H1 (cell line): ENCODE data around the gene CTCF. TPM values are rescaled to one million over a fixed set of nuclear protein-coding genes. Genes with fewer than 3 reads are reported as not detected.

Experiments
- CTCF ChIA-PET: fragments of 300-600 bp; sonication (Branson Sonifier 250); formaldehyde crosslinking; loops from one replicate; lab custom pipeline; 2021; ENCODE audit not compliant: partially characterized antibody; lab: Charles Lee
- POLR2A ChIA-PET: fragments of 300-600 bp; sonication (Branson Sonifier 250); formaldehyde crosslinking; loops from one replicate; lab custom pipeline; 2021; ENCODE audit warnings: inconsistent platforms; ENCODE audit not compliant: partially characterized antibody; lab: Charles Lee
- DNase-seq, 2 experiments: peaks; one replicate each; pipeline versions ENCODE4 v3.0.0 to v3.0.0-alpha.2; 2010 to 2022; ENCODE audit warnings: low spot score in 2 of 2, low read depth in 1 of 2, mixed read lengths in 1 of 2
- FAIRE-seq: peaks from 2 replicates; lab custom pipeline; 2011; peaks lifted over from hg19 to GRCh38; lab: Jason Lieb, UNC
- H2AFZ ChIP-seq: 2 replicates; pipeline ENCODE4 v1.8.1; 2012; ENCODE audit warnings: low read length, inconsistent platforms
- H2AK5ac ChIP-seq: 2 replicates; pipeline ENCODE4 v1.6.1; 2013; ENCODE audit warnings: low read depth, low read length
- H2BK120ac ChIP-seq: replicated peaks from 2 replicates; pipeline ENCODE3; 2013; ENCODE audit warnings: low read depth, low read length, inconsistent platforms
- H2BK12ac ChIP-seq: 2 replicates; pipeline ENCODE4 v1.6.1; 2013; ENCODE audit warnings: low read depth, low read length
- H2BK15ac ChIP-seq: 2 replicates; pipeline ENCODE4 v1.6.1; 2013; ENCODE audit warnings: low read length
- H2BK20ac ChIP-seq: 2 replicates; pipeline ENCODE4 v1.6.1; 2013; ENCODE audit warnings: low read length
- H2BK5ac ChIP-seq: 2 replicates; pipeline ENCODE4 v1.6.1; 2013; ENCODE audit warnings: low read depth, low read length
- H3K14ac ChIP-seq: 2 replicates; pipeline ENCODE4 v1.6.1; 2013; ENCODE audit warnings: inconsistent platforms; ENCODE audit not compliant: insufficient read length
- H3K18ac ChIP-seq: 2 replicates; pipeline ENCODE4 v1.6.1; 2013; ENCODE audit warnings: low read length; ENCODE audit errors: extremely low read depth
- H3K23ac ChIP-seq: 2 replicates; pipeline ENCODE4 v1.6.1; 2013; ENCODE audit warnings: inconsistent platforms; ENCODE audit not compliant: insufficient read length
- H3K23me2 ChIP-seq: 2 replicates; pipeline ENCODE4 v1.6.1; 2013; ENCODE audit warnings: low read depth, low read length
- H3K27ac ChIP-seq: 2 replicates; pipeline ENCODE4 v1.6.1; 2011; ENCODE audit warnings: low read depth, low read length, inconsistent platforms
- H3K27me3 ChIP-seq, 4 experiments: replicated peaks in 1 of 4; 1 replicate in 1 of 4; 2 replicates in 3 of 4; pipeline versions ENCODE4 v1.6.1 to v1.8.1; 2011 to 2013; ENCODE audit warnings: low read length in 3 of 4, mild to moderate bottlenecking in 3 of 4, inconsistent platforms in 2 of 4, mixed read lengths in 2 of 4, moderate library complexity in 1 of 4; ENCODE audit not compliant: control insufficient read depth in 3 of 4, insufficient read depth in 3 of 4; ENCODE audit errors: extremely low read depth in 1 of 4
- H3K36me3 ChIP-seq, 4 experiments: 2 replicates each; pipeline versions ENCODE4 v1.6.1 to v1.8.1; 2011 to 2013; ENCODE audit warnings: mild to moderate bottlenecking in 4 of 4, low read length in 3 of 4, moderate library complexity in 2 of 4, control low read depth in 1 of 4, inconsistent platforms in 1 of 4; ENCODE audit not compliant: insufficient read depth in 4 of 4, control insufficient read depth in 2 of 4
- H3K4ac ChIP-seq: replicated peaks from 2 replicates; pipeline ENCODE3; 2013; ENCODE audit warnings: low read length, low read depth, mixed read lengths, inconsistent platforms; ENCODE audit not compliant: insufficient read length
- H3K4me1 ChIP-seq, 4 experiments: replicated peaks in 1 of 4; 1 replicate in 1 of 4; 2 replicates in 3 of 4; pipeline versions ENCODE4 v1.6.1 to v1.8.1; 2011 to 2013; ENCODE audit warnings: low read length in 3 of 4, inconsistent platforms in 2 of 4, mixed read lengths in 1 of 4; ENCODE audit not compliant: insufficient read depth in 4 of 4, control insufficient read depth in 3 of 4
- H3K4me2 ChIP-seq, 2 experiments: 2 replicates each; pipeline versions ENCODE4 v1.6.1 to v1.8.1; 2011 to 2013; ENCODE audit warnings: low read depth in 2 of 2, low read length in 2 of 2, control low read depth in 1 of 2, inconsistent platforms in 1 of 2, mild to moderate bottlenecking in 1 of 2; ENCODE audit not compliant: insufficient read depth in 1 of 2
- H3K4me3 ChIP-seq, 4 experiments: fragments of 200-600, 300-600 bp in 1 of 4; sonication (generic), shearing (Covaris generic), sonication (Bioruptor Twin) in 1 of 4; 2 replicates each; pipeline versions ENCODE4 v1.5.1 to v1.8.1; 2011 to 2016; ENCODE audit warnings: low read length in 4 of 4, low read depth in 3 of 4, control low read depth in 2 of 4, inconsistent platforms in 2 of 4, mild to moderate bottlenecking in 2 of 4, mixed read lengths in 1 of 4, moderate library complexity in 1 of 4; ENCODE audit not compliant: insufficient read depth in 2 of 4; ENCODE audit errors: extremely low read depth in 1 of 4
- H3K56ac ChIP-seq: replicated peaks from 2 replicates; pipeline ENCODE3; 2013; ENCODE audit warnings: low read depth, mild to moderate bottlenecking, mixed read lengths, low read length, inconsistent platforms; ENCODE audit not compliant: insufficient read length
- H3K79me1 ChIP-seq: 2 replicates; pipeline ENCODE4 v1.6.1; 2013; ENCODE audit warnings: low read depth, low read length, control low read depth
- H3K79me2 ChIP-seq, 2 experiments: 2 replicates each; pipeline versions ENCODE4 v1.6.1 to v1.8.1; 2012 to 2013; ENCODE audit warnings: low read length in 2 of 2, mild to moderate bottlenecking in 2 of 2, inconsistent platforms in 1 of 2; ENCODE audit not compliant: insufficient read depth in 2 of 2, control insufficient read depth in 1 of 2
- H3K9ac ChIP-seq, 4 experiments: replicated peaks in 1 of 4; 1 replicate in 1 of 4; 2 replicates in 3 of 4; pipeline versions ENCODE4 v1.6.1 to v1.8.1; 2011 to 2013; ENCODE audit warnings: low read depth in 3 of 4, low read length in 3 of 4, control low read depth in 2 of 4, mild to moderate bottlenecking in 2 of 4, moderate library complexity in 2 of 4, inconsistent platforms in 1 of 4; ENCODE audit errors: extremely low read depth in 1 of 4
- H3K9me3 ChIP-seq, 2 experiments: 2 replicates each; pipeline versions ENCODE4 v1.6.1 to v1.8.1; 2012 to 2013; ENCODE audit warnings: mild to moderate bottlenecking in 2 of 2, moderate library complexity in 2 of 2, control low read depth in 1 of 2, inconsistent platforms in 1 of 2, low read depth in 1 of 2, low read length in 1 of 2, mixed read lengths in 1 of 2; ENCODE audit not compliant: insufficient read depth in 2 of 2
- H4K20me1 ChIP-seq, 2 experiments: replicated peaks in 1 of 2; 2 replicates each; pipeline versions ENCODE3 to v1.8.1; 2011 to 2013; ENCODE audit warnings: inconsistent platforms in 2 of 2, low read length in 2 of 2, mild to moderate bottlenecking in 1 of 2; ENCODE audit not compliant: insufficient read depth in 2 of 2, control insufficient read depth in 1 of 2
- H4K5ac ChIP-seq: 2 replicates; pipeline ENCODE4 v1.6.1; 2013; ENCODE audit warnings: low read length, low read depth, mixed read lengths, inconsistent platforms; ENCODE audit not compliant: insufficient read length
- H4K8ac ChIP-seq: 2 replicates; pipeline ENCODE4 v1.8.0; 2013; ENCODE audit warnings: mild to moderate bottlenecking, moderate library complexity, low read length, inconsistent platforms; ENCODE audit not compliant: insufficient read depth; ENCODE audit errors: extremely low read depth
- H4K91ac ChIP-seq: replicated peaks from 2 replicates; pipeline ENCODE3; 2013; ENCODE audit warnings: low read length, mixed read lengths, inconsistent platforms; ENCODE audit not compliant: insufficient read length
- CREB1 ChIP-seq: IDR thresholded peaks from 2 replicates; pipeline ENCODE4 v1.6.1; 2012; ENCODE audit warnings: inconsistent platforms
- HDAC6 ChIP-seq: IDR thresholded peaks from one replicate; pipeline ENCODE4 v1.7.1; 2012; ENCODE audit warnings: low read depth, mild to moderate bottlenecking, inconsistent platforms, low read length, moderate library complexity
- JUND ChIP-seq: IDR thresholded peaks from 2 replicates; pipeline ENCODE4 v1.6.1; 2011; ENCODE audit warnings: mild to moderate bottlenecking, improper control_type of control experiment, low read length
- SAP30 ChIP-seq: fragments of 300-600 bp; sonication (generic); IDR thresholded peaks from 2 replicates; pipeline ENCODE4 v1.7.1; 2012; ENCODE audit warnings: low read length, moderate library complexity, mild to moderate bottlenecking, inconsistent platforms; ENCODE audit not compliant: insufficient read depth, insufficient replicate concordance
- SIRT6 ChIP-seq: IDR thresholded peaks from one replicate; pipeline ENCODE4 v1.7.1; 2012; ENCODE audit warnings: low read length, inconsistent platforms
- SUZ12 ChIP-seq: fragments of 200-600 bp; sonication (generic); IDR thresholded peaks from 2 replicates; pipeline ENCODE4 v1.6.1; 2012; ENCODE audit warnings: mild to moderate bottlenecking, inconsistent platforms, low read length, moderate library complexity, mixed read lengths
- WGBS, 2 experiments: shearing (Covaris generic) in 1 of 2; methylation state at CpG; one replicate each; pipeline versions ENCODE4 v1.1.6 to v1.1.7; 2013 to 2015; ENCODE audit warnings: low lambda C conversion rate in 2 of 2, mixed read lengths in 2 of 2, inconsistent platforms in 1 of 2, low coverage in 1 of 2, missing lambda C conversion rate in 1 of 2; ENCODE audit not compliant: insufficient replicate concordance in 2 of 2, insufficient coverage in 1 of 2, insufficient read length in 1 of 2; ENCODE audit errors: extremely low coverage in 1 of 2, missing lambda C conversion rate in 1 of 2; 5-methylcytosine and 5-hydroxymethylcytosine counted together
- polyA plus RNA-seq, 7 experiments: library from polyadenylated mRNA; depleted of rRNA in 3 of 7; stranded (reverse) in 5 of 7; unstranded in 2 of 7; fragments of >200 nt in 5 of 7; fragments of 200-250 nt in 2 of 7; gene quantifications; 1 replicate in 5 of 7; 2 replicates in 1 of 7; 4 replicates in 1 of 7; pipeline versions ENCODE4 v1.2.1 to v1.2.3, GENCODE V29; 2011 to 2013; ENCODE audit warnings: missing spikeins in 2 of 7, mixed read lengths in 2 of 7
- total RNA-seq: library from RNA; stranded (reverse); fragmentation: NEBNext Ultra II Directional; extraction: Animal tissue kit (Norgen Biotek cat#: 25700); gene quantifications from 2 replicates; pipeline ENCODE4 v1.2.1, GENCODE V29; 2021

Gene CTCF
- total and polyA plus RNA-seq, 2 of the 8 experiments (the other 6 are each of a cell fraction or from before 2014, with no cell fraction given) = 32.4 to 66.0 TPM

DNA sequence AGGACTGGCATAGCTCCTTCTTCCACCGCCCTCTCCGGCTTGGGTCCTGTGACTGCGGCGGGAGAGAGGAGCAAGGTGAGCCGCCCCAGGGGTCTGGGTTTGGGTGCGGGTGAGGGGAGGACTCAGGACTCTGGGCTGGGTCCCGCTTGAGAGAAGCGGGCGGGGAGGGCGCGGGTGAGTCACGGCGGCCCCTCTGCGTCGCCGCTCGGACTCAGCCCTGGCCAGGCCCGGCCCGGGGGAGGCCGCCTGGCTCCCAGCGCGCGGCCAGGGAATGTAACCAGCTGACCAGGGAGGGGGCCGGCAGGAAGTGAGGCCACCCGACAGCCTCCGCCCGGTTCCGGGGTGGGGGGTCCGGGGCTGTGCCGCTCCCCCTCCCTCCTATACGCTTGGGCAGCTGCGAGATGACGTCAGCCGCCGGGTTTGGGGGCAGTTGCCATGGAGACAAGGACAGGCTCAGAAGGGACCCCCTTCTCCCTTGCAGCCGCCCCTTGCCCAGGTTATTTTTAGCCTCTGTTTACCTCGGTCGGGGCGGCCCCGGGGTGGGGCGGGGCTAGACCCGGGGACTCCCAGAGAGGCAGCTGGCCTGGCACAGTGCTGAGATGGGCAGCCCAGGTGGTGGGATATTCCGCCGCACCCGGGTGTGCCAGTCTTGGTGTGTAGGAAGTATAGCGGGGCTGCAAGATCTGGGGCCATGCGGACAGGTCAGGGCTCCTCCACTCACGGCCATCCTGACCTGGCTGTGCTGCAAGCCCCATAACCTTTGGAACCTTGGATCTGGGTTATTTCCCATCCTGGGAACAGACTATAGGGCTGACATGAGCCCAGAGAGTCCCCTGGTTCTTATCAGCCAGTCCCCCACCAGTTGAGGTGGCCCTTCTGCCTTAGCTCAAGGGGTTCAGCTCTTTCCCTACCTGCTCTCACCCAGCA lies 32.0 kb upstream of the CTCF start:
- no peak overlapping the region for H2BK15ac ChIP-seq
- H3K56ac ChIP-seq = peak overlapping the region; percentile 21
- no peak overlapping the region; the same call in 1 of the 2 replicates for H2BK5ac ChIP-seq
- no peak overlapping the region for H3K27ac ChIP-seq
- TF ChIP-seq SUZ12 (peak; percentile 32), JUND (peak; percentile 66; the same call in 1 of the 2 replicates), SAP30 (no peak), HDAC6 (no peak), SIRT6 (no peak), CREB1 (peak; percentile 74)
- no peaks in the 10 kb centered on the region for H3K79me1 ChIP-seq
- H2BK20ac ChIP-seq = no peak overlapping the region
- H3K4me3 ChIP-seq = peak overlapping the region; percentile 32 to 68 (median 48)
- peaks cover 60 to 98% (median 91%) of the 10 kb centered on the region in 4 experiments for H3K27me3 ChIP-seq
- H3K9me3 ChIP-seq = no peaks in the 10 kb centered on the region
- POLR2A ChIA-PET = interaction anchor here (0.6 to 3.0 kb wide), 6 partner anchors 7 to 77 kb away, joined by 3 to 14 read pairs (median 6); no protein-coding TSS in a partner anchor
- CTCF ChIA-PET = interaction anchor here (0.6 to 4.3 kb wide), 9 partner anchors 7 to 119 kb away, joined by 3 to 63 read pairs (median 10); partner anchors contain the start of genes ATP6V0D1 and CARMIL2
- WGBS, 2 experiments = 22% methylated on average over 21 of the region's 48 CpGs; no CpG with 5 or more reads in 1 of the 2 experiments
- peak overlapping the region; percentile 85 to 92 for H3K4me2 ChIP-seq
- H4K8ac ChIP-seq = no peak overlapping the region
- H4K91ac ChIP-seq = no peak overlapping the region
- no peak overlapping the region for H3K4ac ChIP-seq
- peak in 1 of 2 experiments; percentile 69 for DNase-seq
- no peak overlapping the region for H4K5ac ChIP-seq
- no peak overlapping the region for H3K9ac ChIP-seq
- H2AK5ac ChIP-seq = no peak overlapping the region
- H4K20me1 ChIP-seq = peaks cover 4 to 20% of the 10 kb centered on the region in 2 experiments
- H3K18ac ChIP-seq = no peak overlapping the region; the same call in 1 of the 2 replicates
- no peak overlapping the region for H2AFZ ChIP-seq
- H3K23ac ChIP-seq = no peak overlapping the region
- H3K23me2 ChIP-seq = peaks cover 16% of the 10 kb centered on the region; the same call in 1 of the 2 replicates
- 0 out of 2 replicates have a peak overlapping the region, but pooled peaks have one; percentile 27 for H2BK12ac ChIP-seq
- no peak overlapping the region for H2BK120ac ChIP-seq
- H3K4me1 ChIP-seq = peaks cover 0 to 12% (median 8%) of the 10 kb centered on the region in 4 experiments; a peak in 6 of 7 replicates
- no peak overlapping the region for H3K14ac ChIP-seq
- no peaks in the 10 kb centered on the region for H3K79me2 ChIP-seq
- no peaks in the 10 kb centered on the region for H3K36me3 ChIP-seq
- no peak for FAIRE-seq
